ENCODE data around the gene LRP1B.

The LRP1B gene

DNA sequence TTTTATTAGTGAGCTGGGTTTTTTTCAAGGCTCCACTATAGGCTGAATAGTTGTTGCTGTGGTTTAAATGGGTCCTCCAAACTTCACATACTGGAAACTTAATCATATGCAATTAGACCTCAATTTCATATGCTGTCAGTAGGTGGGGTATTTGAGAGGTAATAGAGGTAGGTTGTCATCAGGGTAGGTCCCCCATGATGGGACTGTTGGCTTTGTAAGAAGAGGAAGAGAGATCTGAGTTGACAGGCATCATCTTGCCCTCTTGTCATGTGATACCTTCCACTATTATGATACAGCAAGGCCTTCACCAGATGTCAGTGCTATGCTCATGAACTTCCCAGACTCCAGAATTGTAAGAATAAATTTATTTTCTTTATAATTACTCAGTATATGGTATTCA lies 819.4 kb downstream of the LRP1B start:
- Histone ChIP-seq H3K9me3 (ENCODE audit: insufficient read depth, low read depth, low read length) (no peaks in the 10 kb centered on the region), H3K9me2 (replicated peaks; ENCODE audit: low read depth, low read length) (no peaks in the 10 kb centered on the region), H4K20me1 (ENCODE audit: insufficient read depth, low read length, poor library complexity, severe bottlenecking) (no peaks in the 10 kb centered on the region), H2AFZ (ENCODE audit: low read length) (no peak overlapping the region), H3K4me2 (ENCODE audit: low read depth, low read length, poor library complexity, severe bottlenecking) (no peak overlapping the region), H3F3A (ENCODE audit: low read depth) (no peaks in the 10 kb centered on the region), H3K9ac (ENCODE audit: low read depth, low read length, poor library complexity, severe bottlenecking) (no peak overlapping the region), H3K27me3 (ENCODE audit: insufficient read depth, low read length, poor library complexity, severe bottlenecking) (no peaks in the 10 kb centered on the region), H3K4me1 (ENCODE audit: insufficient read depth, low read length, poor library complexity, severe bottlenecking) (no peaks in the 10 kb centered on the region), H3K4me3 (ENCODE audit: low read length, poor library complexity, severe bottlenecking) (no peak overlapping the region), H3K79me2 (ENCODE audit: insufficient read depth, low read length) (no peaks in the 10 kb centered on the region), H3K36me3 (ENCODE audit: insufficient read depth, low read length) (no peaks in the 10 kb centered on the region)
- no peak for TF ChIP-seq CTCF (conservative IDR thresholded peaks at IDR 0.05; ENCODE audit: low read length)
- no peak for TF ChIP-seq EZH2phosphoT487 (IDR thresholded peaks at IDR 0.05; ENCODE audit: borderline replicate concordance)

DNA sequence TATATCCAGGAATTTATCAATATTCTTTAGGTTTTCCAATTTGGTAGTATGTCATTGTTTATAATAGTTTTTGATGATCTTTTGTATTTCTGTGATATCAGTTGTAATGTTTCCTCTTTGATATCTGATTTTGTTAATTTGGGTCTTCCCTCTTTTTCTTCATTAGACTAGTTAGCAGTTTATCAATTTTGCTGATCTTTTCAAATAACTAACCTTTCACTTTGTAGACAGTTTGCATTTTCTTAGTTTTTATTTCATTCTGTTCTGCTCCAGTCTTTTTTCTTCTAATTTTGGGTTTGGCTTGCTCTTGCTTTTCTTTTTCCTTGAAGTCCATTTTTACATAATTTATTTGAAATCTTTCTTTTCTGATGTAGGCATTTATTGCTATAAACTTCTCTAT lies 824.4 kb downstream of the LRP1B start:
- Histone ChIP-seq H2AFZ (ENCODE audit: low read length) (no peak overlapping the region), H3K4me3 (ENCODE audit: low read length, poor library complexity, severe bottlenecking) (no peak overlapping the region), H3K9me3 (ENCODE audit: insufficient read depth, low read depth, low read length) (no peaks in the 10 kb centered on the region), H3K4me2 (ENCODE audit: low read depth, low read length, poor library complexity, severe bottlenecking) (no peak overlapping the region), H3K9me2 (replicated peaks; ENCODE audit: low read depth, low read length) (no peaks in the 10 kb centered on the region), H3K36me3 (ENCODE audit: insufficient read depth, low read length) (no peaks in the 10 kb centered on the region), H3K27me3 (ENCODE audit: insufficient read depth, low read length, poor library complexity, severe bottlenecking) (no peaks in the 10 kb centered on the region), H3K4me1 (ENCODE audit: insufficient read depth, low read length, poor library complexity, severe bottlenecking) (no peaks in the 10 kb centered on the region), H3F3A (ENCODE audit: low read depth) (no peaks in the 10 kb centered on the region), H4K20me1 (ENCODE audit: insufficient read depth, low read length, poor library complexity, severe bottlenecking) (no peaks in the 10 kb centered on the region), H3K79me2 (ENCODE audit: insufficient read depth, low read length) (no peaks in the 10 kb centered on the region), H3K9ac (ENCODE audit: low read depth, low read length, poor library complexity, severe bottlenecking) (no peak overlapping the region)
- TF ChIP-seq EZH2phosphoT487 (IDR thresholded peaks at IDR 0.05; ENCODE audit: borderline replicate concordance) (no peak), CTCF (conservative IDR thresholded peaks at IDR 0.05; ENCODE audit: low read length) (no peak)

DNA sequence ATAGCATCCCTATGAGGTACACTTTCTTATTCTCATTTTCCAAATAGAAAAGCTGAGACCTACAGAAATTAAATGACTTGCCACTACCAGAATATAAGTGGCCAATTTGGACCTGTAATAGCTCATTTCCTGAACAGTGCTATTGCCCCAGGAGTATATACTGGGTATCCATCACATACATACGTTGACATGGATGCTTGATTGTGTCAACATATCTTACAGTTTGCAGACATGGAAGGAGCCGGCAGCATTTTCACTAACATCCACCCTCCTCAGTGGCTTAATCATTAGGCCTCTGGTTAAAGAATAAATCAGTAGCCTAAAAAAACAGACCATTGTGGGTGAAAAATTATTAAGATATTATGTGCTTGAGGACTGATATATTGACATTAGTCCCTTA lies 829.3 kb downstream of the LRP1B start:
- TF ChIP-seq CTCF (conservative IDR thresholded peaks at IDR 0.05; ENCODE audit: low read length) (no peak), EZH2phosphoT487 (IDR thresholded peaks at IDR 0.05; ENCODE audit: borderline replicate concordance) (no peak)
- H3K4me1 ChIP-seq (ENCODE audit: insufficient read depth, low read length, poor library complexity, severe bottlenecking): no peaks in the 10 kb centered on the region
- no peaks in the 10 kb centered on the region for H4K20me1 ChIP-seq (ENCODE audit: insufficient read depth, low read length, poor library complexity, severe bottlenecking)
- no peaks in the 10 kb centered on the region for H3K79me2 ChIP-seq (ENCODE audit: insufficient read depth, low read length)
- H3K4me2 ChIP-seq (ENCODE audit: low read depth, low read length, poor library complexity, severe bottlenecking): no peak overlapping the region
- no peak overlapping the region for H2AFZ ChIP-seq (ENCODE audit: low read length)
- H3K9me3 ChIP-seq (ENCODE audit: insufficient read depth, low read depth, low read length): no peaks in the 10 kb centered on the region
- no peak overlapping the region for H3K4me3 ChIP-seq (ENCODE audit: low read length, poor library complexity, severe bottlenecking)
- H3K27me3 ChIP-seq (ENCODE audit: insufficient read depth, low read length, poor library complexity, severe bottlenecking): no peaks in the 10 kb centered on the region
- no peak overlapping the region for H3K9ac ChIP-seq (ENCODE audit: low read depth, low read length, poor library complexity, severe bottlenecking)
- H3F3A ChIP-seq (ENCODE audit: low read depth): no peaks in the 10 kb centered on the region
- no peaks in the 10 kb centered on the region for H3K36me3 ChIP-seq (ENCODE audit: insufficient read depth, low read length)
- no peaks in the 10 kb centered on the region for H3K9me2 ChIP-seq (replicated peaks; ENCODE audit: low read depth, low read length)
